Epidermal melanocyte (primary cell): ENCODE measurements around the gene ZNF771.

ENCODE experiments used
- DNase-seq: peaks from one replicate; pipeline ENCODE4 v3.0.0; 2011; ENCODE audit warnings: low spot score; ENCODE audit not compliant: insufficient read length

ZNF771 gene

DNA sequence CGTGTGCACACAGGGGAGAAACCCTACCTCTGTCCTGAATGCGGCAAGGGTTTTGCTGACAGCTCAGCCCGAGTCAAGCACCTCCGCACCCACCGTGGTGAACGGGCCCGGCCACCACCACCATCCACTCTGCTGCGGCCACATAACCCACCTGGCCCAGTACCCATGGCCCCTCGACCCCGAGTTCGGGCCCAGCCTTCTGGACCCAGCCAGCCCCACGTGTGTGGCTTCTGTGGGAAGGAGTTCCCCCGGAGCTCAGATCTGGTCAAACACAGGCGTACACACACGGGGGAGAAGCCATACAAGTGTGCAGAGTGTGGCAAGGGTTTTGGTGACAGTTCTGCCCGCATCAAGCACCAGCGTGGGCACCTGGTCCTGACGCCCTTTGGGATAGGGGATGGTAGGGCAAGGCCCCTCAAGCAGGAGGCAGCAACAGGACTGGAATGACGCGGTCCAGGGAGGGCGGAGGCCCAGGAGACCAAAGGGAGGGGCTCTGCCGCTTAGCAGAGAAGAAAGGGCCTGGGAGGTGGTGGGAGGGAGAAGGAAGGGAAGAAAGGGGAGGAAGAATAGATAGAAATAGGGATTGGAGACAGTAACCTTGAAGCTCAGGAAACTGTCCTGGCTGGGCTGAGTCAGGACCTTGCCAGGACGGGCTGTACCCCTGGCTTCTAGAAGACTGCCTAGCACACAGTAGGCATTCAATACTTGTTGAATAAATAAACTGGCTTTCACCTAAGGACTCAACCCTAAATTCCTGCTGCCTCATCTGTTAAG lies 8.6 kb upstream of the ZNF771 start:
- no peak for DNase-seq

DNA sequence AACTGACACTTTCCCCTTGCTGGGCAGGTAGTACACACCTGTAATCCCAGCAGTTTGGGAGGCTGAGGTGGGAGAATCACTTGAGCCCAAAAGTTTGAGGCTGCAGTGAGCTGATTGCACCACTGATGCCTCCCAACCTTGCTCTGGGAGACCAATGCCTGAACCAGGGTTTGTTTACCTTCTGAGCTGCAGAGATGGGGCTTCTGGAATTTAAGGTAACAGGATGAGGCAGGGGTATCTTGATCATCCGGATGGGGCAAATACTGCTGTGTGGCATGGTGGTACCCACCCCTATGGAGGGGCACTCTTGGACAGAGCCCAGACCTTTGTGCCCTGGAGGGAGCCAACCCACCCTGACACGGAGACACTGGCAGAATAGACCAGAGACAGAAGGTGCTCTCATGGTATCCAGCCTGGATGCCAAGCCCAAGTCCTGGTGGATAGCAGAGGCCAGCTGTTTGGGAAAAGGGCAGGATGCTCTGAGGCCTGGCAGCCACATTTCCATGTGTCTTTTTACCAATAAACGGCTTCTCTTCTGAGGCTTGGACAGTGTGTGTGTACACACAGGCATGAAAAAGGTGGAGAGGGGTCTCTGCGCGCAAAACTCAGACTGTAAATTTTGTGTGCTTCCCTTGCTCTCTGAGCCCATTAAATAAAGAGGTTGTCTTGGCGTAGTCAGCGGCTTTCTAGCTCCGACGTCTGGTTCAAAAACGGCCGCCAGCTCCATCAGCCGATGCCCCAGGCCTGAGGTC lies 7.8 kb upstream of the ZNF771 start:
- DNase-seq, result no peak

DNA sequence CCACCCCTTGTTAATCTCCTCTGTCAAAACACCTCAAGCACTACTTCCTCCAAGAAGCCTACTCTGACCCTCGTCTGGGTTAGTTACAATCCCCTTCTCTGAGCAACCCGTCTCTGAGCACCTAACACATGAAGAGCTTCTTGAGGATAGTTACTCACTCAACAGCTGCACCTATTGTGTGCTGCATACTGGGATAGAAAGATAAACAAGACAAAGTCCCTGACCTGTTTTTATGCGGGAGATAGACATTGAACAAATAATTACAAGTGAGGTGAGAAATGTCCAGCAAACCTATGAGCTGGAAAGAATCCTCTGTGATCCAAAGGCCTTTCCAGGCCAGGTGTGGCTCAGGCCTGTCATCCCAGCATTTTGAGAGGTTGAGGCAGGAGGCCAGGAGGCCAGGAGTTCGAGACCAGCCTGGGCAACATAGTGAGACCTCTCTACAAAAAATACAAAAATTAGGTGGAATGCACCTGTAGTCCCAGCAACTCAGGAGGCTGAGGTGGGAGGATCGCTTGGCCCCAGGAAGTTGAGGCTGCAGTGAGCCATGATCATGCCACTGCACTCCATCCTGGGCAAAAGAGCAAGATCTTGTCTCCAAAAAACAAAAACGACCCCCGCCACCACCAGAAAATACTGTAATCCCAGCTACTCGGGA lies 5.5 kb upstream of the ZNF771 start:
- no peak for DNase-seq

DNA sequence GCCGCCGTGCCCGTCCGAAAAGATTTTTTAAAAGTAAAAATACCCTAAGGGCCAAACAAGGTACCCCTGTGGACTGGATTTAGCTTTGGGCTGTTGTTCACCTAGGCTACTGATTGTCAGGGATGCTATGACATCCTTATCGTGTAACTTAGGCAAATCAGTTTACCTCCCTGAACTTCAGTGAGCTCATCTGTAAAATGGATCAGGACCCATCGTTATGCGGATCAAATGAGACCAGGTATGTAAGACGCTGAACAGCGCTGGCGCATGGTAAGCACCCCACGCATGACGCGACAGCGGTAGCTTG lies 658 bp upstream of the ZNF771 start:
- DNase-seq, result no peak

DNA sequence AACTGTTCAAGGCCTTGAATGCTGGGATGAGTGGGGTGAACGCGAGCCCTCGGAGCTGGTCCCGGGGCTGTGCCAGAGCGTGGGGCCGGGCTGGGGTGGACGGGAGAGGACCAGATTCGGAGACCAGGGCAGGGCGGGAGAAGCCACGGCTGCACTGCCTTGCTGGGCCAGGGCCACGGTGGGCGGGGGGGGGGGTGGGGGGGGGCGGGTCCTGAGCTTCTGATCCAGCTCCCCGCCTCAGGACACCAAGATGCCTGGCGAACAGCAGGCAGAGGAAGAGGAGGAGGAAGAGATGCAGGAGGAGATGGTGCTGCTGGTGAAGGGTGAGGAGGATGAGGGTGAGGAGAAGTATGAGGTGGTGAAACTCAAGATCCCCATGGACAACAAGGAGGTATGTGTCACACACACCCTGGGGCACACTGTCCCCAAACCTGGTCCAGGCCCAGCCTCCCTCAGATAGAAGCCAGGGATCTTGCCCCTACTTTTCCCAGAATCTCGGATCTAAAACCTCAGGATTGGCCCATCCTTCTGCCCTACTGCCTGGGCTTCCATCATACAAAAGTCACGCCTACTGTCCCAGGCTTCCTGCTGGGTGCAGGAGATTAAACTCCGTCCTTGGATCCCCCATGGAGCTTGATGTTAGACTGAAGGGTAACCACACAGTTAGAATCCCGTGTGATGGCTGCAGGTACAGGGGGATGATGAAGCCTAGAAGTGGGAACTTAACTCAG lies 563 bp downstream of the ZNF771 start:
- peak; percentile 23 for DNase-seq

DNA sequence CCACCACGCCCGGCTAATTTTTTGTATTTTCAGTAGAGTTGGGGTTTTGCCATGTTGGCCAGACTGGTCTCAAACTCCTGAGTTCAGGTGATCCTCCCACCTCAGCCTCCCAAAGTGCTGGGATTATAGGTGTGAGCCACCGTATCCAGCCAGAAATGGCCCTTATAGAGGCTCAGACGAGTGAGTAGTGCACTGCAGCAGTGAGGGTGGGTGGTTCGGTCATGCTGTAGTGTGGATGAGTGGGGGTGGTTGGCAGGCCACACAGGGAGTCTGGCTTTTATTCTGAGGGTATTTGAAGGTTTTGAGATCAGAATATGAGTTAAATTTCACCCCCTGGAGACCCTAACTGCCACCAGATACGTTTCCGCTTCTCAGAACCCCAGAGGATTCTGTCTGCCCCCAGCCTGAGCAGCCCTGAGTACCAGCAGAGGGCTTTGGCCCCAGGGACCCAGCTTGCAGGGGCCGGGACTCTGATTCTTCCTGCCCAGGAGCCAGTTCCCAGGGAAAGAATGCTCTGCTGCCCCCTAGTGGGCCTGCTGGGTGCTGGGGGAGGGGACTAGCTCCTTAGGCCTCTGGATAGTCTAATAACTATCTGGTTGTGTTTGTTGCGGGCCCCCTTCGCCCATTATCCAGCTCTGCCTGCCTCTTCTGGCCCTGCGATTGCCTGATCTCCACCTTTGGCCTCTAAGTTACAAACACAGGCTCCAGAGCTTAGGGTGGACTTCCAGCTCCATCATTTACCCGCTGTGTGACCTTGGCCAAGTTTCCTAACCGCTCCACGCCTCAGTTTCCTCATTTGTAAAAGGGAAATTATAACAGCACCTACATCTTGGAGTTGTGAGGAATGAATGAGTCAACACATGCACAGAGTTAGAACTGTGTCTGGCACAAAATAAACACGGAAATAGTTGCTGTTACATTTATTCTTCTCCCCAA lies 2.0 kb downstream of the ZNF771 start:
- peak; percentile 86 for DNase-seq

DNA sequence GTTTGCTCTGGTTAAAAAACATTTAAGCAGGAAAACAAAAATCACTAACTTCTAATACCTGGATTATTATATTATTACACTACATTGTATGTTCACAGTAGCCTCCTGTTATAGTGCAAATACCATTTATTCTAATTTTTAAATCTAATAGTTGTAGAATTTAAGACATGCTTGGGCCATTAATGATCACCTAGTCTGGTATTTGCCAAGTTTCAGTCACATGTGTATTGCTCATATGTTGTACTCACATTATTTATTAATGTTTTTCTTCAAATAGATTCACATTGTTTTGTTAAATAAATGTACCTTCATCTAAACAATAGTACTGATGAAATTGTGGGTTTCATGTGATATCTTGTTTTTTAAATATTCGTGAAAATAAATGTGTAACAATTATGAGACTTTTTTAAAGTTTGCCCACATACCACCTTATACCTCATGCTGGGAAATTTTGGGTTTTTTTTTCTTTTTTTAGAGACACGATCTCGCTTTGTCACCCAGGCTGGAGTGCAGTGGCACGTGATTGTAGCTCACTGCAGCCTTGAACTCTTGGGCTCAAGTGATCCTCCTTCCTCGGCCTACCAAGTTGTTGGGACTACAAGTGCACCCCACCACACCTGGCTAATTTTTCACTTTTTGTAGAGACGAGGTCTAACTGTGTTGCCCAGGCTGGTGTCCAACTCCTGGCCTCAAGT lies 5.9 kb downstream of the ZNF771 start:
- no peak for DNase-seq

DNA sequence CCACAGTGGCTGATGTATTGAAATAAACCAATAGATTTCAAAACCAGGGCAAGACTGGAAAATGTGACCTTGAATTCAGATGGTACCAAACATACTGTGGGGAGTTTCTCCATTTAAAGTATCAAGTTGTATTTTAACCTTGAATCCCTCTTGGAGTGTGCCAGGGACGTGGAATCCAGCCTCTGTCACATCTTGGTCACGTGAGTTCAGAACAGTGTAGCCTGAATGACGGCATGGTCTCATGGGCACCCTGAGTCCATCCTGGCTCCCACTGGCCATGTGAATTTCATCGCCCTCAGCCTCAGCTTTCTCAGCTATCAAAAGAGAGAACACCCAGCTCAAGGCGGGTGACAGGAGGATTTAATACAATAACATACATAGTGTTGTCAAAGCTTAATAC lies 6.8 kb downstream of the ZNF771 start:
- DNase-seq, result no peak

DNA sequence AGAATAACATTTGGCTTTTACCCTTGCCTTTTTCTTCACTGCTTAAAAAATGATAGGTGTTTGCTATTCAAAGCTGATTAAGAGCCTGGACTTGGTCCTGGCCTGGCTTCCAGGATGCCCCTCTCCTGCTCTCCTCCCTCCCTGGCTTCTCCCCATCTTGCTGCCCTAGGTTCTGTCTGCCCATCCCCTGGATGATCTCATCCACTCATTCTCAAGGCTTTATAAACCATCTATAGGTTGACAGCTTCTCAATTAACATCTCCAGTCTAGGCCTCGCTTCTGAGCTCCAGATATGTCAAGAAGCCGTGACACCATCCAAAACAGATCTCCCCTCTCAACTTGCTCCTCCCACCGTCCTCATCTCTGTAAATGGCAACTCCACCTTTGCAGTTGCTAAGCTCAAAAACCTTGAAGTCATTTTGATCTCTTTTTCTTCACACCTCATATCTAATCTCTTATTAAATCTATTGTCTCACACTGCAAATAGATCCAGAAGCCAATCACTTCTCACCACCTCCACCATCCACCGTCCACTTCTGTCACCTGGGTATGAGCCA lies 8.7 kb downstream of the ZNF771 start:
- DNase-seq, result no peak

DNA sequence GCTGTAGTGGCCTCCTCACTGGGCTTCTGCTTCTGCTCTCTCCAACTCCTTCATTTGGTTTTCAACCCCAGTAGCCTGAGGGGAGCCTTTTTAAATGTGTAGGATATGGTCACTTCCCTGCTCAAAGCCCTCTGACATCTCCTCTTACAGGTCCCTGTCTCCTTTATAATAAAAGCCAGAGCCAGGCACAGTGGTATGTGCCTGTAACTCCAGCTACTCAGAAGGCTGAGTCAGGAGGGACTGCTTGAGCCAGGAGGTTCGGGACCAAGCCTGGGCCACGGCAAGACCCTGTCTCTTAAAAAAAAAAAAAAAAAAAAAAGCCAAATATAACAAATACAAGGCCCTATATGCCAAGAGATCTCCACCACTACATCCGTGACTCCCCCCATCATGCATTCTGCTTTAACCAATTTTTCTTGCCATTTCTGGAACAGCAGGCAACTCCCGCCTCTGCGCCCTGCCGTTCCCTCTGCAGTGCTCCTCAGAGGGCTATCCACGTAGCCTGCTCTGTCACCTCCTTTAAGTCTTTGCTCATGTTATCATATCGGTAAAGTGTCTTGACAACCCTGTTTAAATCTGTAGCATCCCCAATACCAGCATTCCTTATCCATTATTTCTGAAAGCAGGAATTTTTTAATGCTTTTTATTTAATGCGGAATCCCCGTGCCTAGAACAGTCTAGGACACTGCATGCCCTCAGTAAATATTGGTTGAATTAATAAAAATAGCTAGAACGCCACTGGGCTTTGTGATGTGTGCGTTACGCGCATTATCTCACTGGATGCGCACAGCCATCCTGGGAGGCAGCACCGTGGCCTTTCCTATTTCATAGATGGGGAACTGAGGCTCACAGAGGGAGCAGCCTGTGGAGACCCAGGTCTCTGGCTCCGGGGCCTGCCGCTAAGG lies 9.5 kb downstream of the ZNF771 start:
- no peak for DNase-seq

DNA sequence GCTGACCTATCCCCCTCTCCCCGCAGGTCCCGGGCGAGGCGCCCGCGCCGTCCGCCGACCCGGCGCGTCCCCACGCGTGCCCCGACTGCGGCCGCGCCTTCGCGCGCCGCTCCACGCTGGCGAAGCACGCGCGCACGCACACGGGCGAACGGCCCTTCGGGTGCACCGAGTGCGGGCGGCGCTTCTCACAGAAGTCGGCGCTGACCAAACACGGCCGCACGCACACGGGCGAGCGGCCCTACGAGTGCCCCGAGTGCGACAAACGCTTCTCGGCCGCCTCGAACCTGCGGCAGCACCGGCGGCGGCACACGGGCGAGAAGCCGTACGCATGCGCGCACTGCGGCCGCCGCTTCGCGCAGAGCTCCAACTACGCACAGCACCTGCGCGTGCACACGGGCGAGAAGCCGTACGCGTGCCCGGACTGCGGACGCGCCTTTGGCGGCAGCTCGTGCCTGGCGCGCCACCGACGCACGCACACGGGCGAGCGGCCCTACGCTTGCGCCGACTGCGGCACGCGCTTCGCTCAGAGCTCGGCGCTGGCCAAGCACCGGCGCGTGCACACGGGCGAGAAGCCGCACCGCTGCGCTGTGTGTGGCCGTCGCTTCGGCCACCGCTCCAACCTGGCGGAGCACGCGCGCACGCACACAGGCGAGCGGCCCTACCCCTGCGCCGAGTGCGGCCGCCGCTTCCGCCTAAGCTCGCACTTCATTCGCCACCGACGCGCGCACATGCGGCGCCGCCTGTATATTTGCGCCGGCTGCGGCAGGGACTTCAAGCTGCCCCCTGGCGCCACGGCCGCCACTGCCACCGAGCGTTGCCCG lies 10.3 kb downstream of the ZNF771 start:
- no peak for DNase-seq

DNA sequence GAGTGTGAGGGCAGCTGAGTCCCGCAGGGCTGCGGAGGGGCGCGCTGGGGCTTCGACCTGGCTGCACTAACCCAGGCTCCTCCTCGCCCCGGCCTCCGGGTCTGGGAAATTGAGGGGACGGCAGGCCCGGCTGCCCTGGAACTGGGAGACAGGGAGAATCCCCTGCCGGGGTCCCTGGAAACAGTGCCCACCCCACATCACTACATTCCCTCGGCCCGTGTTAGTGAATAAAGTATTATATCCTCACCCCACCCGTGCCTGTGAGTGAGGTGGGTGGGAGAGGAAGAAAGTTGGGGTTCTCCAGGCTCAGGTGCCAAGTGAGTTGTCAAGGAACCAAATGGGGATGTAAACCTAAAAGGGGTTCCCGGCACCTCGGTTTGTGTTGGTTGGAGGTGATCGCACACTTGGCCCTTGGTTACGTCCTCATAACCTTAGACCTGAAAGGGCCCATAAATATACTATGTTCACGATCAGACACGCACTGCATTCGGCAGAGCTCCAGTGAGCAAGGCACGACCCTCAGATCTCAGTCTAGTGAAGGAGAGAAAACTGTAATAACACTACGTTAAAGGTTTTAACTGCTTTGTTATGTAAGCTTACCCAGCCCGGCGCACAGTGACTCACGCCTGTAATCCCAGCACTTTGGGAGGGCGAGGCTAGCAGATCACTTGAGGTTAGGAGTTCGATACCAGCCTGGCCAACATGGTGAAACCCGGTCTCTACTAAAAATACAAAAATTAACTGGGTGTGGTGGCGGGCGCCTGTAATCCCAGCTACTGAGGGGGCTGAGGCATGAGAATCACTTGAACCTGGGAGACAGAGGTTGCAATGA lies 11.2 kb downstream of the ZNF771 start:
- DNase-seq, result no peak

DNA sequence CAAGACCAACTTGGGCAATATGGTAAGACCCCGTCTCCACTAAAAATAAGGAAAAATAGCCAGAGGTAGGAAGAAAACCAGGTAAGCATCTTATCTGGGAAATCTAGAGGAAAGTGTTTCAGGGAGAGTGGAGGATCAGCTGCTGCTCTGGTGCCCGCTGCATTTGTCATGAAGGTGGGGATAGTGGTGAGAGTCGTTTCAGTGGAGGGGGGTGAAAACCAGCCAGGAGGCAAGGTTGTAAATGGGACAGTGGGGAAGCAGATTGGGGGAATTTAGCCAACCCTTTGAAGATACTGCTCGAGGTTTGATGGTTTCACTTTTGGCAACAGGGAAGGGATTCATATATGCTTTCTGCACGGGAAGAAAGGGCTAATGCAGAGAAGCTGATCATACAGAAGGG lies 13.6 kb downstream of the ZNF771 start:
- no peak for DNase-seq

DNA sequence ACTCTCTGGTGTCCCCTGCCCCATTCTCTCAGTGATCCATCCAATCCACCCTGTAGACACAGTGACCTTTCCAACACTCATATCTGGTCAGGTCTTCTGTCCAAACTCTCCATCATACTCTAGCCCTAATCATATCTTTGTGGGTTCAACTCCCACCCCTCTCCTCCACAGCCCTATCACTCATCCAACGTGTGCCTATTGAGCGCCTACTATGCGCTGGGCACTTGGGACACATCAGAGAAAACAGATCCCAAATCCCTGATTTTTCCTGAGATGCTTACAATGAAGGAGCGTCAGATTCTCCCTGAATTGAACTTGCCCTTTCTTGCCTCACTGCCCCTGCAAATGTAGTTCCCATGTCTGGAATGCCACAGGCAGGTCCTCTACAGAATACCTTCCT lies 20.6 kb downstream of the ZNF771 start:
- DNase-seq, result no peak

DNA sequence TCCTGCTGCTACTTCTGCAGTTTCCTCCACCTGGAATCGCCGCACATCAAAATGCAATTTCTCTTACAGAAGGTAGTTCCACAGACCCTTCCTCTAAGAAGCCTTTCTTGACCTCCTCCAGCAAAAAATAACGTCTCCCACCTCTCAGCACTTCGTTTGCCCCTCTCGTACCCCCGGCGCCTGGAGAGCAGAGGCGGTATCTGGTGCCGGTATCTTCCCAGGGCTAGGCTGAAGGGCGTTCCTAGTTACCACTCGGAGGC lies 21.9 kb downstream of the ZNF771 start:
- DNase-seq, result no peak

DNA sequence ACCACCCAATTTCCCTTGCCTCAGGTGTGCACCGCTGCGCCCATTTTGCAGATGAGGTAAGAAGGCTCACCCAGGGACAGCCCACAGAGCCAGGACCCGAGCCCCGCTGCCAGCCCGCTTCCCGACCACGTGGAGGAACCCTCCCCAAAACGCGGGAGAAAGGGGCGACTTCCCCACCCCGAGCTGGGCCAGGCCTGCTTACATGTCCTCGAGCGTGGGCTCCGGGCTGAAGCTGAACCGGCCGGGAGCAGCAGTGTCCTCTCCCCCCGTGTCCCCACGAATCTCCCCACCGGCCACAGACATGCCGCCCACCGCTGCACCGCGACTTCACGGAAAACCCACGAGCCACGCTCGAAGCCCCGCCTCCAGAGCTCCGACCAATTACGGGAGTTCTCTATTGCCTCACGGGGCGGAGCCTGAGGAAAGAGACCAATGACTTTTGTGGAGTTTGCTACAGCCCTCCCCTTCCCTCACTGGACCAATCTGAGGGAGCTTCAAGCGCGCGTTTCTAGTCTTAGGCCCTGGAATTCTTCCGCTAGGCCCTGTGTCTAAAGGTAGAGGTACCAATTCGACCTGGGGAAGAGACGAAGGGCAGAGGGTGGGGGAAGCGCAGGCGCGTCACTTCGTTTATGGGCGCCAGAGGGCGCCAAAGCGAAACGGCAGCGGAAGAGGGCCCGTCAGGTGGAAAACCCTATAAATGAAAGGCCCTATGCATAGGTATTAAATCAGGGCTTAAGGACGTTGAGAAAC lies 22.4 kb downstream of the ZNF771 start, which contains the start of gene DCTPP1:
Gene DCTPP1, minus strand, starts transcription at position 353 of the 750 bp plus-strand sequence. Its CDS starts 50 bp downstream, at position 303.
- DNase-seq, result peak; percentile 95
